Measurements from ENCODE around the gene SDF2. TPM values are rescaled to one million over a fixed set of nuclear protein-coding genes. Genes with fewer than 3 reads are reported as not detected.

The SDF2 gene
- polyA plus RNA-seq, 1 donor = 54.6 TPM

Other genes starting within 250 kb of the SDF2 start
- gene SLC13A2, start 188.3 kb downstream of the SDF2 start, polyA plus RNA-seq = 10.7 TPM
- gene FOXN1, start 155.6 kb downstream of the SDF2 start, polyA plus RNA-seq = 0.04 TPM
- gene UNC119, start 109.3 kb downstream of the SDF2 start, polyA plus RNA-seq = 48.9 TPM
- 88.7 TPM for gene PIGS, start 90.4 kb downstream of the SDF2 start, polyA plus RNA-seq
- 15.0 TPM for gene ALDOC, start 85.0 kb downstream of the SDF2 start, polyA plus RNA-seq
- 35.1 TPM for gene SPAG5, start 62.9 kb downstream of the SDF2 start, polyA plus RNA-seq
- 15.2 TPM for gene RSKR, start 47.7 kb downstream of the SDF2 start, polyA plus RNA-seq
- gene BLTP2, start 16.7 kb downstream of the SDF2 start, polyA plus RNA-seq = 61.9 TPM
- 65.9 TPM for gene SUPT6H, start 299 bp upstream of the SDF2 start, polyA plus RNA-seq
- gene PROCA1, start 50.0 kb upstream of the SDF2 start, polyA plus RNA-seq = 5.7 TPM
- gene RAB34, start 56.0 kb upstream of the SDF2 start, polyA plus RNA-seq = 82.8 TPM
- gene RPL23A, start 58.1 kb upstream of the SDF2 start, polyA plus RNA-seq = 1,720 TPM
- gene TLCD1, start 64.3 kb upstream of the SDF2 start, polyA plus RNA-seq = 9.4 TPM
- gene NEK8, start 66.9 kb upstream of the SDF2 start, polyA plus RNA-seq = 4.8 TPM
- 91.8 TPM for gene TRAF4, start 82.1 kb upstream of the SDF2 start, polyA plus RNA-seq
- gene FAM222B, start 180.9 kb upstream of the SDF2 start, polyA plus RNA-seq = 24.0 TPM
- gene ERAL1, start 193.1 kb upstream of the SDF2 start, polyA plus RNA-seq = 54.2 TPM
- gene FLOT2, start 235.8 kb upstream of the SDF2 start, polyA plus RNA-seq = 74.6 TPM
- gene DHRS13, start 241.2 kb upstream of the SDF2 start, polyA plus RNA-seq = 8.4 TPM

All from large intestine (tissue), 1 donor.